GM18526 (cell line): Measurements from ENCODE around the gene PRXL2B.

Experiments
- POLR2A ChIP-seq: IDR thresholded peaks from 3 replicates; pipeline ENCODE4 v1.6.1; 2011; ENCODE audit not compliant: insufficient read length; ENCODE audit errors: extremely low read depth

PRXL2B gene

DNA sequence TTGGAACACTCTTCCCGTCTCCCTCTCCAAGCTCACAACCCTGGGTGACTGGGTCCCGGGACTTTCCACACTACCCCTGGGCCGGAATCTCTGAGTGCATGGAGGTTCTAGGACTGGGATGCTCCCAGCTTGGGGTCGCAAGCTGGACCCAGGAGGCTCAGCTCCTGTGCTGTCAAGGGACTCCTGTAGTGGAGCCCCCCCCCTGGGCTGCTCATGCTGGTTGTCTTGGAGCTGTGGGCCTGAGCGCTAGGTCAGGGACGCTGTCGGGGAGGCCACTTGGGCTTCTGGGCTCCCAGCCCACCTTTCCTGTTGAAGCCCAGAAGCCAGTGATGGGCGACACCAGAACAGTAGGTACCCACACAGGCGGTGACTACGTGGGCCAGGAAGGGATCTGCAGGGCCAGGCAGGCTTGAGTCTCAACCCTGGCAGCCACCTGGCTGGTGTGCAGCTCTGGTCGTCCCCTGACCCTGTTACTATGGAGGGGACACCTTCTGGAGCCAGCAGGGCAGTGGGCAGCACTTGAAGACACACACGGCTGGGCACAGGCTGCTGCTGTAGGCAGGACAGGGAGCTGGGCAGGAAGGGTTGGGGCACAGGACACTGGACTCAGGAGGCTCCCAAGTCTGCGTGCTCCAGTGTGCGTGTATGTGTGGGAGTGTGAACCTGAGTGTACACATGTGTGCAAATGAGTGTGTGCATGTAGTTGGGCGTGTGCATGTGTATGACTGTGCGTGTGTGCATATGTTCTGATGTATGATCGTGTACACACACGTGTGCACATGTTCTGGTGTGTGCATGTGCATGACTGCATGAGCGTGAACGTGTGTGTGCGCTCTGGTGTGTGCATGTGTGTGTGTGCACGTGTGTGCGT lies 43.3 kb downstream of the PRXL2B start:
- no peak for TF ChIP-seq POLR2A

DNA sequence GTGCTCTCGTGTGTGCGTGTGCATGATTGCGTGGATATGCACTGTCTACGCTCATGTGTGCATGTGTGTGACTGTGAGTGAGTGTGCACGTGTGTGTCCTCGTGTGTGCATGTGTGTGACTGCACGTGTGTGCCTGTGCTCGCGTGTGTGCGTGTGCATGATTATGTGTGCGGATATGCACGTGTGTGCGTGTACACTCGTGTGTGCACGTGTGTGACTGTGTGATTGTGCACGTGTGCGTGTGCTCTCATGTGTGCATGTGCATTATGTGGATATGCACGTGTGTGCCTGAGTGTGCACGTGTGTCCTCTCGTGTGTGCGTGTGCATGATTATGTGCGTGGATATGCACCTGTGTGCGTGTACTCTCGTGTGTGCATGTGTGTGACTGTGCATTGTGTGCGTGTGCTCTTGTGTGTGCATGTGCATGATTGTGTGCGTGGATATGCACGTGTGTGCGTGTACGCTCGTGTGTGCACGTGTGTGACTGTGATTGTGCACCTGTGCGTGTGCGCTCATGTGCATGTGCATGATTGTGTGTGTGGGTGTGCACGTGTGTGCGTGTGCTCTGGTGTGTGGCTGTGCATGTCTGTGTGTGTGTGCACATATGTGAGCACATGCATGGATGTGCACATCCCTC lies 44.0 kb downstream of the PRXL2B start:
- TF ChIP-seq POLR2A: no peak

DNA sequence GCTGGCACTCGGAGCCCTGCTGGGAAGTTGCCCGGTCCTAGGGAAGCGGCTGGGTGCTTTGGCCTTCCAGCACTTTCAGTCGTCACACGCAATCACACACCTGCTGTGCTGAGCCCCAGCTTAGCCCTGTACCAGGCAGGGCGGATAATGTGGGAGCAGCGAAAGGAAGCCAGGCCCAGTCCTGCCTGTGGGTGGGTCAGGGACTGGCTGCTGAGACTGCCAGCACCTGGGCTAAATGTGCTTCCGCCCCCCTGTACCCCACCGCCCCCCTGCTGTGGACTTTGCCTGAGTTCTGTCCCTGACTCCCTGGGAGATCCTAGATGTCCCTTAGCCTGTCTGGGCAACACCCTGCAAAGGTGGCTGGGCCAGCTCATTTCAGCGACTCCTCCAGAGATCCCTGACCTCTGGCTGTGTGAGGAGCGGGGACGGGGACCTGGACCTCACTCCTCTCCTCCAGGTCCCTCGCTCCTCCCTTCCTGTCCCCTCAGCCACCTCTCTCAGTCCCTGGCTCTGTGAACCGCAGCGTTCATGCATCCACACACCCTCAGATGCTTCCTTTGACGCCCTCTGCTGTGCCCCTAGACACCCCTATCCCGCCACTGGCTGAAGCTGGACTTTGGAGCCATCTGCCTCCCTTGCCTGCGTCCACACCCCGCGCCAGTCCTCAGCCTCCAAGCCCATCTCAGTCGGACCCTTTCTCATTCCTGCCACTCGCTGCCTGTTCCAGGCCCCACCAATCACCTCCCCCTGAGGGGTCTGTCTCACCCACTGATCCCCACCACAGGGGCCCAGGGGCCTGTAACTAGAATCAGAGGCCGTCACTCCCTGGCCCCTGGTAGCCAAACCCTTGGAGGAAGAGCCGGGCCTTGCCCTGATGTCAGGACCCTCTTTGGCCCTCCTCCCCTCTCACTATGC lies 44.8 kb downstream of the PRXL2B start:
- TF ChIP-seq POLR2A: no peak

DNA sequence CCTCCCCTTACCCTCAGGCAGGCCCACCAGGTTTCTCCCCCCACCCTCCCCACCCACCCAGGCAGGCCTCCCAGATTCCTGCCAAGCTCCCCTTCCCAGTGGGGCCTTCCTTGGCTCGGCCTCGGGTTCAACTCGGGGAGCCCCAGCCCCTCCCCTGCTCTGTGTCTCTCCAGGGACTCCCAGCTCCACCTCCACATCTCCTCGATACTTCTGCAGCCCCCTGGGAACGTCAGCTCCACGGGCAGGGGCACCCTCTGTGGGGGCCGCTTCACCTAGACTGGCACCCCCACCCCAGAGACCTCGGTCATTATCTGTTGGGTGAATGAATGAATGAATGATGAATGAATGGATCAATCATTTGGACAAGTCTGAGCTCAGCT lies 45.5 kb downstream of the PRXL2B start:
- no peak for TF ChIP-seq POLR2A

DNA sequence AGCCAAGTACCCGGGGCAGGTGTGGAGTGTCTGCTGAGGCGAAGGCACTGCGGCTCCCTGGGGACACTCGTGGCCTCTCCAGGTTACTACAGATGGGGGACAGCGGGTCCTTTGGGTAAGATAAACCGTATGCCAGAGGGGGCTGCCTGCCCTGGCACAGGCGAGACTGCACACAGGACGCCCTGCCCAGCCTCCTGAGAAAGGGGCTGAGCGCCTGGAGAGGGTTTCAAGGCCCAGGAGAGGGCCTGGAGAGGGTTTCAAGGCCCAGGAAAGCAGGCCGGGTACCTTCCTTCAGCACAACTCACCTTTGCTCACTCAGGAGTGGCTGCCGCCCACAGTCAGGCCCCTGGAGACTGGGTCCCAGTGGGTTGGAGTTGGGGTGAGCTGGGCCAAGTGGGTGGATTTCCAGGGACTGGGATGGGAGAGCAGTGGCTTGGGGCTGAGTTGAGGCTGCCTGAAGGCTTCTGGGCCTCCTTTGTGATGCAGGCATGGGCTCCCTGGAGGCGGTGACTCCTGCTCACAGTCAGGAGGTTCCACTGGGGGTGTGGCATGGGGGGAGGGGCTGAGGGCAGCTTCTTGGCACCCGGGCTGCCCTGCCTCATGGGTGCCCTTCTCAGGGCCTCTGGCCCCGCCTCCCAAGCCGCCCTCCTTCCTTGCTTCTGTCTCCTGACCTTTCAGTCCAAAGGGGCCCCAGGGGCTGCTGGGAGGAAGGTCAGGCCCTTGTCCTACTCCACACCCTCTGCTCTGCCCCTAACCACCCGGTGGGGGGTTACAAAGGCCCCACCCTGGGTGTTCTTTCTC lies 46.2 kb downstream of the PRXL2B start, which contains the start of gene MMEL1:
Gene MMEL1 (minus strand): TSS at position 456 of the 801 bp plus-strand sequence. CDS start 3,532 bp downstream, outside the sequence.
- TF ChIP-seq POLR2A: no peak

DNA sequence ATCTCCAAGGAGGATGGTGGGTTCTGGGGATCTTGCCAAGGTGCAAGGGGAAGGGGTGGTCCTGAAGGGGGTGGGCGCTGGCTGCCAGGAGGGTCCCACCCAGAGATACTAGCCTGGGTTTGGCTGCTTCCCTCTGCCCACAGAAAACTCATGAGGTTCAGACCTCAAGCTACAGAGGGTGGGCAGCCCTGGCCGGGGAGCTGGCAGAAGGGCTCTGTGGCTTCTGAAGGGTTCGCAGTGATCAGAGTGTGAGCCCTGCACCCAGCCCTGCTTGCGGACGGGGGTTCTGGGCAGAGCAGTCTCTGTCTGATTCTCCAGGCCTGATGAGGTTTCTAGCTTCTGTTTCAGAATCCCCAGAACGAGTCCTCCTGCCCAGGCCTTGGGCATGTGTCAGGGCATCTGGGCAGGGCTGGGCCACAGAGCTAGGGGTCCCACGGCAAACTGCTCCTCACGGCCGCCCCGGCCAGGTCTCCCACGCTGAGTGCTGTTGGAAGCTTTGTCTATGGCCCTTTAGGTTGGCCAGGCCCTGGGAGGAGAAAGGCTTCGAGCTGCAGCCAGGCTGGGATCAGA lies 46.9 kb downstream of the PRXL2B start:
- no peak for TF ChIP-seq POLR2A

DNA sequence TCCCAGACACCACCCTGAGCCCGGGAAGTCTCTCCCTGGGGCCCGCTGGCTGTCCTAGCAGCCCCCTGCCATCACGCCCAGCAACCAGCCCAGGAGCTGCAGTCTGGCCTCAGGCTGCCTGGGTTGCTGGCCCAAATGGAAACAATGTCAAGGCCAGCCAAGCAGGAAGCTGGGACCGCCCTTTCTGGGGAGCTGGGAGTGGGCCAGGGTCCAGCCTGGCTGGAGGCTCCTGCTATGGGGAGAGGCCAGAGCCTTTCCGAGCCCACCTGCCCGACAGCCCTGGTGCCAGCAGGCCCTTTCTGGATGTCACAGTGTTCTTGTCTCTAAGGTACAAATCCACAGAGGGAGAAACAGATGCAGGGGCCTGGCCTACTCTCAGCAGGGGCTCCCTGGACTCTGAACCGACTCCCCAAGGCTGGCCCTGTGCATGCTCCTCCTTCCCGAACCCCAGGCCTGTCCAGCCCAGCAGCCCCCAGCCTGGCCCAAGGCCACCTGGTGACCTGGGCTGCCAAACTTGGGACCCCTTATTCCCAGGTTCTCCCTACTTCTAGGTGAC lies 47.4 kb downstream of the PRXL2B start:
- TF ChIP-seq POLR2A: no peak

DNA sequence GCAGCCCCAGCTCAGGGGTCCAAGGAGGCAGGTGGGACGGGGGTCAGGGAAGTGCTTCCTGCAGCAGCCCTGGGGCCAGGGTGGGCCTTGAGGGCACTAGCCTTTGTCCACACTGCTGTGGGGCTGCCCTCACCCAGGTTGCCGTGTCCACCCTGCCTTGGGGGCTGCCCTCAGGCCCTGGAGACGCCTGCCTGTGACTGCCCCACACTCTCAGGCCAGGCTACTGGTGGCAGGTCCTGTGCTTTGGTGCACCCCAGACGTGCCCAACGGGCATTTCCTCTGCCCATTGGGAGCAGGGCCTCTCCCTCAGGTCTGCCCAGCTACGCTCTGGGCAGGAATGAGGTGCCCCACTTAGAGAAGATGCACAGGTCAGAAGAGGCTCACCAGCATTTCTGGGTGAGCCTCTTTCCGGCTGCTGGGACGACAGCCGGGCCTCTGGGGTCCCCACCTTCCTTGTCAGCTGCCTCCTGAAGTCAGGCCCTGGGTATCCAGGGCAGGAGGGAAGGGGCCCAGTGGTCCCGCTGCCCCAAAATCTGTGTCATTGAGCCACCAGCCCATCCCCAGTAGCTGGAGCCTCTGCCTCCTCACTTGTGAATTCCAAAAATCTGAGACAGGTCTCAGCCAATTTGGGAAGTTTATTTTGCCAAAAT lies 48.9 kb downstream of the PRXL2B start:
- no peak for TF ChIP-seq POLR2A

DNA sequence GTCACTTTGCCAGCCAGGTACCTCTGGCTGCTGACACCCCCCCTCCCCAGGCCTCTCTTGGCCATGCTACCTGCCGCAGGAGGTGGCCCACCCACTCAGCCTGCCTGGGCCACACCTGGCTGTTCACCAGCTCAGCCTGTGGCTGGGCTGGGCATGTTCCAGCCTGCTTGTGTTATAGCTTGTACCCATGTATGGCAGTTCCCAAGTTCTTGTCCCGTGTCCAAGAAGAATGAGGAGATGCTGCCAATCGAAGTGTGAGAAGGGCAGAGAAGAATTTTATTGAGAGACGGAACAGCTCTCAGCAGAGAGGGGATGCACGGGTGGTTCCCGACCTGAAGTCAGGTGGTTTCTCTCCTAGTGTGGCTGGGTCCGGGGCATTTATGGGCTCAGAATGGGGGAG lies 50.2 kb downstream of the PRXL2B start:
- TF ChIP-seq POLR2A: no peak

DNA sequence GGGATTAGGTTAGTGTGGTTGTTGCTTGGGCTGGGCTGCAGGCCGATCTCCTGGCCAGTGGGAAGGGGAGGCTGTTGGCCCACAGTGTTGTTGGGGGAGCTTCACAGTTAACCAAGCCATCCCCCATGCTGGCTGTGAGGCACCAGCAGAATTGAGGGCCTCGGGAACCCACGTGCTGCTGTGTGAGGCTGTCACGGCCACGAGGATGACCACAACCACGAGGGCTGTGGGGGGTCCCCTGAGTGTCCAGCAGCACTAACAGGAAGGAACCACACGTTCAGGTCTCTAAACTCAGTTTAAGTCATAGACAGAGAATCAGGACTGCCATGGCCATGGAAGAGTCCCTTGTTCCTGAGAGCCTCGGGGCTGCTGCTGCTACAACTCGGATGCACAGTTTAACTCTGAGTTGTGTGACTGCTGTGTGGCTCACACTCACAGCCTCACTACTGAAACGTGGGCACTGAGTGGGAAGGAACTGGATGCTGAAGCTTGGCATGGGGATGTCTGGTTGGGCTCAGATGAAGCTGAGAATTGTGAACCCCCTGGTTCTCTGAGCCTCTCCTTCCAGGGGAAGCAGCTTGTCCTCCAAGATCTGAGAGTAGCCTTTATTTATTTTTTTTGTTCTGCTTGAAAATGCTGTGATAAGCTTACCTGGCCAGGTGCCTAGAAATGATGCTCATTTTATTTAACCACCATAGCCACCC lies 51.0 kb downstream of the PRXL2B start:
- no peak for TF ChIP-seq POLR2A

DNA sequence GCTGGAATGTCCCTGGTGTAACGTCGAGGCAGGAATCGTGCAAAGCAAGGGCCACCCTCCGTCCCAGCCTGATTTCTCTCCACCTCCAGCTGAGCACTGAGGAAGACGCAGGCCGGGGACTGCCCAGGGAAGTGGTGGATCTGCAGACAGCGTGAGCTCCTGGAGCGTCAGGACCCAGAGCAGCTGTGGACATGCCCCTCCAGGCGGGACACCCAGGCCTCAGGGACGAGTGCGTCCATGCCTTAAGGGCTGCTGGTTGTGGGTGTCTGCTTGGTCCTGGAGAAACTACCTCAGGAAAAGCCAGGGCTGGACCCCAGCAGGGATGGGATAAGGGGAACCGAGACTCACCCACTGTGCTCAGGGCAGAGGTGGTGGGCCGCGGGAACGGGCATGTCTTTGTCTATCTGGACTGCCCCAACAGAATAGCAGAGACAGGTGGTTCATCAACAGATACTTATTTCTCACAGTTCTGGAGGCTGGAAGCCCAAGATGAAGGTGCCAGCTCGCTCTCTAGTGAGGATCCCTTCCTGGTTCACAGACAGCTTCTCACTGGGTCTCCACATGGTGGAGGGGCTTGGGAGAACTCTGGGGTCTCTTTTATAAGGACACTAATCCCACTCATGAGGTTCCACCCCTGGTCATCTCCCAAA lies 52.0 kb downstream of the PRXL2B start:
- TF ChIP-seq POLR2A: no peak

DNA sequence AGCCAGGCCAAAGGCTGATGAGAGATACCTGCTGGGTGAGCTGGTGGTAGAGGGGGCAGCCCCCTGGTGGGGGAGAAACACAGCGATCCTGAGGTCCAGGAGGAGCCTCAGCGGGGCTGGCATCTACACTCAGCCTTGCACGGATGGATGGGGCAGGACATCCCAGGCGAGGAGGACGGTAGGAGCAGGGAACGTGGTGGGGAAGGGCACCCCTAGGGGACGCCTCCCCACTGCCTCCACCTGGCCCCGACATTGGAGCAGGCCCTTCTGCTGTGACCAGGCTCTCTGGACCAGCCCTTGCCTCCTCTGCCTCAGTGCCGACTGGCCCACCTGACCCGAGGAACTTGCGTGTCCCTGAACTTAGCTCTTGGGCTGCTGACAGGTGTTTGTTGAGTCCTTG lies 52.6 kb downstream of the PRXL2B start:
- TF ChIP-seq POLR2A: no peak
